SK-N-MC (cell line): ENCODE results near the gene IFNK.

Experiments
- EZH2 ChIP-seq: fragments of 200-600 bp; sonication (generic); IDR thresholded peaks from one replicate; pipeline ENCODE4 v1.6.1; 2017; ENCODE audit warnings: antibody characterized with exemption
- FOXP2 ChIP-seq: optimal IDR thresholded peaks from 2 replicates; pipeline ENCODE3; 2011; ENCODE audit warnings: mild to moderate bottlenecking, moderate library complexity; ENCODE audit not compliant: insufficient read depth; ENCODE audit errors: extremely low read length, control extremely low read depth
- POLR2AphosphoS5 ChIP-seq: IDR thresholded peaks from 2 replicates; pipeline ENCODE4 v1.6.1; 2012; ENCODE audit warnings: mild to moderate bottlenecking, low read depth, low read length, borderline replicate concordance

DNA sequence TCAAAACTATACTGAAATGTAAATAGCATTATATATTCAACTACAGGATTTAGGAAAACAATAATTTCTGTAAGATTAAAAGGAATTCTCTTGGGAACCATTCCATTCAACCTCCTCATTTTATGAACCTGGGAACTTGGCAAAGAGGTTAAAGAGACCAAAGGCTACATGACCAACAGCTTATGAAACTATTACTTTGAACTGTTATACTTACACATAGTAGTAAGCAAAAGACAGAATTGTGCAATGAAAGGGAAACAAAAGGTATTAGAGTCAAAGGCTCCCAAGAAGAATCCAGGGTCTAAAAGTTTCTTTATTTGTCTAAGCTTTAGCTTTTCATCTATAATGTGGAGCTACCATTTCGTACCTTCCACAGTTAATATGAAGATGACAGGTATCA lies 42.0 kb downstream of the IFNK start:
- TF ChIP-seq POLR2AphosphoS5 (no peak), EZH2 (no peak), FOXP2 (no peak)
